IPS-18c (cell line): ENCODE results near the gene ATOH7.
"Not testable (repeated sequence)": the region's sequence is repeated elsewhere in the genome, so short reads cannot be mapped to it uniquely, and the experiment has no call there.

Experiments used
- H3K4me3 ChIP-seq: 2 replicates; pipeline ENCODE4 v1.7.0; 2013; ENCODE audit warnings: low read depth, mild to moderate bottlenecking, low read length, moderate library complexity; ENCODE audit not compliant: insufficient read depth
- H3K9me3 ChIP-seq: one replicate; pipeline ENCODE4 v1.6.1; 2013; ENCODE audit warnings: mild to moderate bottlenecking, low read length, moderate library complexity; ENCODE audit not compliant: control insufficient read depth, insufficient read depth

ATOH7 gene

GRCh38 chr10:68202960-68203353 lies 29.0 kb downstream of the ATOH7 start:
- Histone ChIP-seq H3K9me3 (no peaks in the 10 kb centered on the region), H3K4me3 (no peak overlapping the region)

- no peaks in the 10 kb centered on the region for H3K9me3 ChIP-seq
- H3K4me3 ChIP-seq: no peak overlapping the region
These were observed 35.2 kb downstream of the ATOH7 start for GRCh38 chr10:68196701-68197100.

DNA sequence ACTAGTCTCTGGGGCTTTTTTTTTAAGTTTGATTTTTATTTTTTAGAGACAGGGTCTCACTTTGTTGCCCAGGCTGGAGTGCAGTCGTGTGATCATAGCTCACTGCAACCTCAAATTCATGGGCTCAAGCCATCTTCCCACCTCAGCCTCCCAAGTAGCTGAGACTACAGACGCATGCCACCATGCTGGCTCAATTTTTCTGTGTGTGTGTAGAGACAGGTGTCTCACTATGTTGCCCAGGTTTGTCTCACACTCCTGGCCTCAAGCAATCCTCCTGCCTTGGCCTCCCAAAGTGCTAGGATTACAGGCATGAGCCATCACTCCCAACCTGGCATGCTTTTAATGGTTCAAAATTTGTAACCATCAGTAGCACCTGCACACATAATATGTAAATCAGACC lies 36.1 kb downstream of the ATOH7 start:
- not testable (repeated sequence) for H3K4me3 ChIP-seq, H3K9me3 ChIP-seq

DNA sequence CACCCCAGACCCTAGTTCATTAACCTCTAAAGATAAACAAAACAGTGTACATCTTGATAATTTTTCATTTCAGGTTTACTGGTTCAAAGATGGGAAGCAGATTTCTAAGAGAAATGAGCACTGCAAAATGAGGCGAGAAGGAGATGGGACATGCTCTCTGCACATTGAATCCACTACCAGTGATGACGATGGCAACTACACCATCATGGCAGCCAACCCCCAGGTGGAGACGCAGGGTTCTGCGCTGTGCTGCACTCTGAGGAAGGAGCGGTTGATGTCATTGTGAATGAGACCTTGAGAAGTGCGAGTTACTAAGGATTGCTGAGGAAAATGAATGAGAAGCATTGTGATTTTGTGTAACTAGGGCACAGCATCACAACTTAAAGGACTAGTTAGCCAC lies 37.6 kb downstream of the ATOH7 start:
- H3K4me3 ChIP-seq: no peak overlapping the region
- no peaks in the 10 kb centered on the region for H3K9me3 ChIP-seq

DNA sequence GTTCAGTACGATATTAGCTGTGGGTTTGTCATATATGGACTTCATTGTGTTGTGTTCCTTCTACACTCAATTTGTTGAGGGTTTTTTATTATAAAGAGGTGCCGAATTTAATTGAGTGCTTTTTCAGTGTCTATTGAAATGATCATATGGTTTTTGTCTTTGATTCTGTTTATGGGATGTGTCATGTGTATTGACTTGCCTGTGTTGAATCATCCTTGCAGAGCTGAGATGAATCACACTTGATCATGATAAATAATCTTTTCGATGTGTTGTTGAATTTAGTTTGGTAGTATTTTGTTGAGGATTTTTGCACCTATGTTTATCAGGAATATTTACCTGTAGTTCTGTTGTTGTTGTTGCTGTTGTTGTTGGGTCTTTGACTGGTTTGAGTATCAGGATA lies 39.8 kb downstream of the ATOH7 start:
- H3K9me3 ChIP-seq: no peaks in the 10 kb centered on the region

DNA sequence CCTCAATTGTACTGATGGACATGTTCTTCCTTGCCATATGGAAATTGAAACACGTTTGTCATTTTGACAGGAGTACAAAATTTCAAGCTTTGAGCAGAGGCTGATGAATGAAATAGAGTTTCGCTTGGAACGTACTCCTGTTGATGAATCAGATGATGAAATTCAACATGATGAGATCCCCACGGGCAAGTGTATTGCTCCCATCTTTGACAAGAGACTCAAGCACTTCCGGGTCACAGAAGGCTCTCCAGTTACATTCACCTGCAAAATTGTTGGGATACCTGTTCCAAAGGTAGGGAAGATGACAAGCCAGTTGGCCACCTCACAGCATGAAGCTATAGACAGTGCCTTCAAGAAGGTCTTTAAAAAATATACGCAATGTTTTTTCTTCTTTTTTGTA lies 43.1 kb downstream of the ATOH7 start:
- no peaks in the 10 kb centered on the region for H3K9me3 ChIP-seq
- H3K4me3 ChIP-seq: no peak overlapping the region

More for the DNA sequence above, 39.8 kb downstream of the ATOH7 start:
- H3K4me3 ChIP-seq: no peak overlapping the region

DNA sequence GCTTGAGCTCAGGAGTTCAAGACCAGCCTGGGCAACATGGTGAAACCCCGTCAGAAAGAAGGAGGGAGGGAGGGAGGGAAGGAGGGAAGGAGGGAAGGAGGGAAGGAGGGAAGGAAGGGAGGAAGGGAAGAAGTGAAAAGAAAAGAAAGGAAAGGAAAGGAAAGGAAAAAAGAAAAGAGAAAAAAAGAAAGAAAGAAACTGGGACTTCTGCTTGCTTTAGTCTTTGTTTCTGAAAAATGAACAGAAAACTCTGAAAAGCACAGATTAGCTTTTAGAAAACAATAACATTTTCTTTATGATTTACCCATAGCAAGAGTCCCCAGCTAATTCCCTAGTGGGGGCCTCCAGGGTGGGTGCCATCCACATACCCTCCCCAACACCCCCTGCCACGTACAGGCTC lies 46.8 kb downstream of the ATOH7 start:
- H3K9me3 ChIP-seq: no peaks in the 10 kb centered on the region
- no peak overlapping the region for H3K4me3 ChIP-seq

- Histone ChIP-seq H3K4me3 (no peak overlapping the region), H3K9me3 (no peaks in the 10 kb centered on the region)
These were observed 47.4 kb downstream of the ATOH7 start for GRCh38 chr10:68184546-68184945.
